NOMO-1 treated with dmso at 0.1 percent for 144 hours (cell line): ENCODE results near the gene CROCC2.

Experiments used
- DNase-seq: peaks from one replicate; lab custom pipeline; 2025; ENCODE audit not compliant: unreplicated experiment; lab: John Stamatoyannopoulos, UW

The CROCC2 gene

DNA sequence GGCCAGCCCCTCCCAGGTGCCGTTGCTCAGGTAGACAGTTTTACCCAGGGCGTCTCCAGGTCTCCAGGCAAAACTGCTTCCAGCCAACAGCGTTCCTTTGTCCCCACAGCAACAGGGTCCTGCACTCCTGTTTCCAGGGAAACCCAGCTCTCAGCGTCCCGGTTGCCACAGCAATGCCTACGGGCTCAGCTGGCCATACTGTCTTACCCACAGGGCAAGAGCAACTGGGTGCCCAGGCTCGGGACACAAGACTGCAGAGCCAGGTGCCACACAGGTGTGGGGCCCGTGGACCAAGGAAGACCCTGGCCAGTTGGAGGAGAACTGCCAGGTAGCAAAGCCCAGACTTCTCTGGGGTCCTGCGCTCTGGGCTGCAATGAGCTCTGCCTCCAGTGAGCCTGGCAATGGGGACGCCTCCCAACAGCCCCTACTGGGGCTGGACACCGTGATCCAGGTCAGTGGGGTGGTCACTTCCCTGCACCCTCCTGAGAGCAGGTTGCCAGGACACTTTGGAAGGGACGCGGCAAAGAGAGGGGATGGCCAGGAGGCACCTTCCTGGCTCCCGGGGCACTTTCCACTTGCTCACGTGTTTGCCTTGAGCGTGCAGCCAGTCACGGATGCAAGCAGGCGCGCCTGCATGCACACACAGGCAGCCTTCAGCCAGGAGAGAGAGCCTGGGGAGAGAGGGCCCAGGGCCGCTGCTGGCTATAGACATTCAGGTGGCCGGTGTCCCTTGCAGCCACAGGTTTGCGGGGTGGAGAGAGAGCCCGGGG is at the start of gene CROCC2:
CROCC2 (plus strand) TSS at position 196 of the 770 bp plus-strand sequence; CDS start at position 374, 178 bp downstream.
- no peak for DNase-seq

DNA sequence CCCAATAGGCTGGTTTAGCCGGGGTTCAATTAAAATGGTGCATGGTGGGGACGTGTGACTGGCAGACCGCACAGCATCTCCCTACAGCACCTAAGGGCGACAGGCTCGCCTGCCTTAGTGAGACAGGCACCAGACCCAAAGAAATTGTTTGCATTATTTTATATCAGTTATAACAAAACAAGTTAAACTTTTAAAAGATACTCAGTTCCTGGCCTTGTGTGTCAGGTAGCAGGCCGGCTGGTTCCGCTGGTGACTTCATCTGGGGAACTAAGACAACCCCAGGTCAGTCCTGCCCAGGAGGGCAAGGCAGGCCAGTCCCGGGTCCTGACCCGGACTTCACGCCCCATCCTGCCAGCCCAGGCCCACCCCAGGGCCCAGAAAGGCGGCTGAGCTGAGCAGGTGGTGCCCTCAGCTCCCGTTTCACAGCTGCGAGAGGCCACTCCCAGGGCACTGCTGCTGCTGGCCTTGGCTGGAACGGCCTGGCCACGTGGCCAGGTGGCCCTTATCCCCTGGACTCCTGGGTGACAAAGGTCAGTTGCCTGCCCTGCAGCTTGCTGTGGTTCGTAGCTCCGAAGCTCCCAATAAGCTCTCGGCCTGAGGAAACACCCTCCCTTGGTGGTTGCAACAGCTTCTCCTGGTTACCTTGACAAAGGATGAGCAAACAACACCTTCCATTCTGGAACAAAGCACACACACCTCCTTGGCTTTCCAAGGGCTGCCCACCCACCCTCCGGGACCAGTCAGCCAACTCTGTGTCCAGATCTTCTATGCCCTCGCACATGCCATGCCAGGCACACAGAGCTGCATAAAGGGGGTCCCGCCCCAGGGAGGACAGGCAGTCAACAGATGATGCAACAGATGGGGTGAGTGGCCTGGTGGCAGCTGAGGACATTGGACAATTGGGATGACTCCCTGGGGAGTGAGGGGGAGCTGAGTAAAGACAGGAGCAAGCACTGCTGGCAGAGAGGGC is 48.8 kb upstream of the CROCC2 start:
- DNase-seq = no peak

DNA sequence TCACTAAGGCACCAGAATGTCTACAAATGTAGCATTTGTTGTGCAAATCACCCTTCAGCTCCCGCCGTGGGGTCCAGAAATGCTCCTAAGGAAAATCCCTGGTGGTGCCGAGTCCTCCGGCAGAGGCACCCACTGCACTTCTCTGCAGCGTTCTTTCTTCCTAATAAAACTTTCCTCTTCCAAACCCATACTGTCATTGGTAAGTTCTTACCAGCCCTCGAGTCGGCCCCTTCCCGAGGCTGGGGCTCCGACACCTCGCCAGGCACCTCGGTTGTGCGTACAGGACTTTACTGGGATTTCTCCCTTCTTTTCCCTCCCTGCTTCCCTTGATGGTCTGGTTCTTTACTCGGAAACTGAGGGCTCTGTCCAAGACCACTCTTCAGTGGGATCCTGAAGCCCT is 47.8 kb upstream of the CROCC2 start:
- DNase-seq = no peak

DNA sequence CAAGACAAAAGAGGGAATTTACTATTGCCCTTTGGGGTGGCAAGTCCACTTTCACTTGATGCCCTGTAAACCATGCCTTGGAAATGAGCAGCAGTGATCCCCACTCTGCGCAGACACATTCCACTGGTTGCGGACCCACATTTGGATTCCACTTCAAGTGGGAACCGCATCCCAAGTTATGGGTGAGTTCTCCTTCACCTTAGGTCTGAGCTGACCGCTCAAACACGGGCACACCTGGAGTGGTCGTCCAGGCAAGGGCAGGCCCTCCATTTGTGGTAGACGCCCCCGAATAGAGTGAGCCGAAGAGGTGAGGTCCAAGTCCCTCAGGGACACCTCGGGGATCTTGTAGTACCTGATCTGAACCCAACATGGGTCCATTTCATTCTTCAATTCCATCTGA is 47.3 kb upstream of the CROCC2 start:
- no peak for DNase-seq

DNA sequence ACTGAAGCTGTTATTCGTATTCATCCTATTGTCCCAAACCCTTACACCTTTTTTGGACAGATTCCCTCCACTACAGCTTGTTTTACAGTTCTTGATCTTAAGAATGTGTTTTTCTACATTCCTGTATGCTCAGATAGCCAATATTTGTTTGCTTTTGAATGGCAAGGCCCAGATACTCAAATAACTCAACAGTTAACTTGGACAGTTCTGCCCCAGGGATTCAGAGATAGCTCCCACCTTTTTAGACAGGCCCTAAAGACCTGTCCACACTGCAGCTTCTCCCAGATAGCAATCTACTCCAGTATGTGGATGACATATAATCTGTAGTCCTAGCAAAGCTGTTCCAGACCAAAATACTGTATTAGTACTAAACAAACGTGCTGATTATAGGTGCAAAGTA is 44.6 kb upstream of the CROCC2 start:
- DNase-seq = no peak

DNA sequence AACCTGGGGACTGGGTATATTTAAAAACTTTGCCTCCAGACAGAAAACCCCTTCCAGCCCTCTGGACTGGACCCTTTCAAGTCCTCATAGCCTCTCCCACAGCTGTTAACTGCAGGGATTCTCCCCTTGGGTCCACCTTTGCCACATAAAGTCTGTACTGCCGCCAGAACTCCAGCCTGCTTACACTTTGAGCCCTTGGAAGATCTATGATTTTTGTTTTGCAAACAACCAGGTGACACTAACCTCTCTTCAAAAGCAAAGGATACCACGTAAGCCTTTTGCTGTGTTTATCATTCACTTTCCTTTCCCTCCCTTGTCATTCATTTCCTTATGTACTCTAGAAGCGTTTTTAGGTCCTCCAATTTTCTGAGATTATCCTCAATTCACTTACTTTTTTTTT is 41.7 kb upstream of the CROCC2 start:
- no peak for DNase-seq

DNA sequence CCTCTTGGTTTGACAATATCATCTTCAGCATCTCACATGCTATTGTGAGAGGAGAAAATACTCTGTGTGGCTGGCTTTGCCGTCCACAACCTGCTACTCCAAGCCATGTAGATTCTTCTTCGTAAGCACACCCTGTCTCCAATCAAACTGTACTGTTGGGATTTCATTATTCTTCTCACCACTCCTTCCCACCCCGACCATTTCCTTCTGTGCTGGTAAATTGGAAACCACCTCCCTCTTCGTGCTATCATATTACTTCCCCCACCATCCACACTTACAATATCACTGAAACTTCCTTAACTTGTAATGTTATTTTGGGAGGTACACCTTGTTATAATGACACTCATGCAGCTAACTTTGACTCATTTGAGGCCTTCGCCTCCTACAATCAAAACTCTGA is 40.7 kb upstream of the CROCC2 start:
- peak; percentile 2 for DNase-seq

DNA sequence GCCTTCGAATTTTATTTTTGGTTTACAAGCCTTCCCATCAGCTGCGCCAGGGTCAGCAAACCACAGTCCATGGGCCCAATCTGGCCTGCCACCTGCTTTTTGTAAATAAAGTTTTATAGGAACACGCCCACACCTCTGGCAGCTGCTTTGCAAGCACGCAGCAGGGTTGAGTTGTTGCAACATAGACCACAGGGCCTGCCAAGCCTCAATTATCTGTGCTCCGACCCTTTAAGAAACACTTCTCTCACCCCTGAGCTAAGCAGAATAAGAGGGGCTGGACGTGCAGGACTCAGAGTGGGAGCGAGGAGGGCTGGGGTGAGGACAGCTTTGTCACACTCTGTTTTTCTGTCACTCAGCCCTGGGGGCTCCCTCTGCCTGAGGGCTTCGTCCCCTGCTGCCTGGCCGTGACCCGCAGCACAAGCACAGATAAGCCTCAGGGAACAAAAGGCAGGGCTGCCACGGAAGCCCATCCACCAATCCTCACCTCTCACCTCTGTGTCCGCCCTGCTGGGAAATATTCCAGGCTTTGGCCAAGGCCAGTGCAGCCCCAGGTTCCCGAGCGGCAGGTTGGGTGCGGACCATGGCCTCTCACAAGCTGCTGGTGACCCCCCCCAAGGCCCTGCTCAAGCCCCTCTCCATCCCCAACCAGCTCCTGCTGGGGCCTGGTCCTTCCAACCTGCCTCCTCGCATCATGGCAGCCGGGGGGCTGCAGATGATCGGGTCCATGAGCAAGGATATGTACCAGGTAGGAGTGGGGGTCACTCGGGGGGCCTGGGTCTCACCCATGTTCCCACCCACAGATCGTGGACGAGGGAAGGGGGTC is 37.6 kb upstream of the CROCC2 start, which contains the start of gene AGXT:
AGXT (plus strand) TSS at position 539 of the 823 bp plus-strand sequence; CDS start at position 581, 42 bp downstream.
- DNase-seq = peak; percentile 44

DNA sequence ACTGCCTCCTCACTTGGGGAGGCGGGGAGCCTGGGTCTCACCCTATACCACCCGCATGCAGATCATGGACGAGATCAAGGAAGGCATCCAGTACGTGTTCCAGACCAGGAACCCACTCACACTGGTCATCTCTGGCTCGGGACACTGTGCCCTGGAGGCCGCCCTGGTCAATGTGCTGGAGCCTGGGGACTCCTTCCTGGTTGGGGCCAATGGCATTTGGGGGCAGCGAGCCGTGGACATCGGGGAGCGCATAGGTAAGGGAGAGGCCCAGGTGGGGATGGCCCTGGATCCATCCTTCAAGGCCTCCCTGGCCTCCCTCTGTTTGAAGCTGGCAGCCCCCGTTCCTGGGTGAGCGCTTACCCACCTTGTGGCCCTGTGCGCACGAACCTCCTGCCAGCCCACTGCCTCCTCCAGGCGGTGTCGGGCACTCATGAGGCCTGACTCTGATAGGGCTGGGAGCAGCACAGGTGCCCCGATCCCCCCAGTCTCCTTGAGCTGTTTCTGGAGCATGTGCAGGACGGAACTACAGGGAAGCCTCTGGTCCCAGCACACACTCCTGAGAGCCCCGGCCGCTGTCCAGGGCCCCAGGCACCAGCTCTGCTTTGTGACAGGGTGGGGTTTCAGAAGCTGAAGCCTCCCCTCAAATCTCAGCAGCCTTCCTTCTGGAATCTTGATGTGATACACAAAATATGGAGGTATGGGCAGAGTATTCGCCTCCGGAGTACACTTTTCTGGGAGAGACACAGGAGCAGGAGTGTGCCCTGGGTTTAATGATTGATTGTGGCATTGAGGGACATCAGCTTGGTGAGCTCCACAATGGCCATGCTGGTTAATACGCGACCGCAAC is 36.8 kb upstream of the CROCC2 start:
- DNase-seq = no peak

DNA sequence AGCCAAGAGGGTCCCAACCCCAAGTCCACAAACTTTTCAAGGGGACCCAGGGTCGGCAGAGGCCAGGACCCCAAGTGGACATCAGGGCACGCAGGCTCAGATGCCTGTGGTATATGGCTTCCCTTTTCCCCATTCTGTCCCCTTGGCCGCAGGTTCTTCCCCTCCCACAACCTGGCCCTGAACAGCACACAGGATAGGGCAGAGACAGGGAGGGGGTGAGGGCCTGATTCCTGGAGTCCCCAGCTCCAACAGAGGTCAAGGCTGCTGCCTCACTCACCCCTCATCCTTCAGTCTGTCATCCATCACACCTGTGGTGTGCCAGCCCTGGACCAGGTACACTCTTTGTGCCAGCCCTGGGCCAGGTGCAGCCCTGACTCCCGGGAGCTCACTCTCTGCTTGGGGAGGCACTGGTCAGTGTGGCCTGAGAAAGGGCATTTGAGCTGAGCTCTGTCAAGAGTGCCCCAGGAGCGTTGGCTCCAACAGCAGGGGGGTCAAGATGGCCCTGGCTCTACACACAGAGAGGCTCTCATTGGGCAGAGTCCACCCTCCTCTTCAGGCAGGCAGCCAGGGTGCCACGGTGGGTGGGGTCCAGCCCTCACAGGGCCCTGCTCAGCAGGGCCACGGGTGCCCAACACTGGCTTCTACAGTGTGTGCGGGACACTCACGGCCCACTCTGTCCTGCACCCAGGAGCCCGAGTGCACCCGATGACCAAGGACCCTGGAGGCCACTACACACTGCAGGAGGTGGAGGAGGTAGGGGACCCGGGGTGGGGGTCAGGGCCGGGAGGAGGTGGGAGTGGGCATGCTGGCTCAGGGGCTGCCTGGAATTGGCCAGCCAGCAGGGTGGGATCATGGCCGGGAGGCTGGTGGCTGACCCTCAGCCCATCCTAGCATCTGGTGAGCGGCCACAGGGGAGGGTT is 35.9 kb upstream of the CROCC2 start:
- no peak for DNase-seq

DNA sequence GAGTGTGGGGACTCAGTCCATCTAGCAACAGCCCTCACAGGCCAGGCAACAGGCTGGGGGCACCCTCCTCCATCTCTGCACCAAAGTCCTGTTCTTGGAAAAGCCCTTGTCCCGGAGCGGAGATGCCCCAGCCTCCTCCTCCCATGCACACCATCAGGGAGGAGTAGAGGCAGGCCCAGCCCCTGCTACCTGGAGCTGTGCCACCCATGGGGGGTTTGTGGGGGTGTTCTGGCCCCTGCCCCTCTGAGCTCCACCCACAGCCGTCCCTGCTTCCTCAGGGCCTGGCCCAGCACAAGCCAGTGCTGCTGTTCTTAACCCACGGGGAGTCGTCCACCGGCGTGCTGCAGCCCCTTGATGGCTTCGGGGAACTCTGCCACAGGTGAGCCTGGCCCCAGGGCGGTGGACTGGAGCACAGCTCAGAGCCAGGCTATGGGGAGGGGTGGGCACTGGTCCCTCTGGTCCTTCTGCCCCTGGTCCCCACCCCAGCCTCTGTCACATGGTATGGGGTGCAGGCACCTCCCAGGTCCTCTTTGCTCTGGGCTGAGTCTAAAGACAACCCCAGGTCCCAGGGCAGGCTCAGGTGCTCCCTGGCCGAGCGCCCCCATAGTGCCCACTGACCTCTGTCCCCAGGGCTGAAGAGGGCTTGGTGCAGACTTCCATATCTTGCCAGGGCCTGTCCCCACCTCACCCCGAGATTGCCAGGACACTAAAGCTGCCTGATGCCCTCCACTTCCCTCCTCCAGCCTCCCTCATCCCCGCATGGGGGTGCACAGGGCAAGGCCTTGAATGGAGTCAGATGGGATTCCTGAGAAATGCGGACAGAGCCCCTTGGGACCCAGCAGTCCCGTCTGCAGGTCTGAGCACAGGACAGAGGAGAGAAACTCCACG is 34.8 kb upstream of the CROCC2 start:
- no peak for DNase-seq

DNA sequence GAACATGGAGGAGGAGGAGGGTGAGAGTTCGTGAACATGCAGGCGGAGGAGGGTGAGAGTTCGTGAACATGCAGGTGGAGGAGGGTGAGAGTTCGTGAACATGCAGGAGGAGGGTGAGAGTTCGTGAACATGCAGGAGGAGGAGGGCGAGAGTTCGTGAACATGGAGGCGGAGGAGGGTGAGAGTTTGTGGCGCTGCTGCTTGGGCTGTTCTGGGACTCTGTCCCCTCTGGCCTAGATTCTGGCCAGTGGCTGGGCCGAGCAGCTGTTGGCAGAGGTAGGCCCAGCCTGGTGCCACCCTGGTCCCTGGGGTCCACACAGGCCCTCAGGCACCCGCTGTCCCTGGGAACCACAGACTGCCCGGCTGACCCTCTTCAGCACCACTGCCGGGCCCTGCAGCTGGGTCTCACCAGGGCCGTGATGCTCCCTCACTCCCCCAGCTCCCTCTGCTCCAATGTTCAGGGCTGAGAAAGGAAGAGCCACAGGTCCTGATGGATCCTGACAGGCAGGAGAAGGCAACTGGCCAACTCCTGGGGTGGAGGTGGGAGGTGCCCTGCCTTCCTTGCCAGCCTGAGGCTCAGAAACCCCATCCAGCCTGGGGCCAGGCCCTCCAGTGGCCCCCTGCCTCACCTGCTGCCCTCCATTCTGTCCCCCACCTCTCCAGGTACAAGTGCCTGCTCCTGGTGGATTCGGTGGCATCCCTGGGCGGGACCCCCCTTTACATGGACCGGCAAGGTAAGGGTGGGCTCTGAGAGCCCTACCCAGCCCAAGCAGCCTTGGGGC is 33.6 kb upstream of the CROCC2 start:
- DNase-seq = no peak

DNA sequence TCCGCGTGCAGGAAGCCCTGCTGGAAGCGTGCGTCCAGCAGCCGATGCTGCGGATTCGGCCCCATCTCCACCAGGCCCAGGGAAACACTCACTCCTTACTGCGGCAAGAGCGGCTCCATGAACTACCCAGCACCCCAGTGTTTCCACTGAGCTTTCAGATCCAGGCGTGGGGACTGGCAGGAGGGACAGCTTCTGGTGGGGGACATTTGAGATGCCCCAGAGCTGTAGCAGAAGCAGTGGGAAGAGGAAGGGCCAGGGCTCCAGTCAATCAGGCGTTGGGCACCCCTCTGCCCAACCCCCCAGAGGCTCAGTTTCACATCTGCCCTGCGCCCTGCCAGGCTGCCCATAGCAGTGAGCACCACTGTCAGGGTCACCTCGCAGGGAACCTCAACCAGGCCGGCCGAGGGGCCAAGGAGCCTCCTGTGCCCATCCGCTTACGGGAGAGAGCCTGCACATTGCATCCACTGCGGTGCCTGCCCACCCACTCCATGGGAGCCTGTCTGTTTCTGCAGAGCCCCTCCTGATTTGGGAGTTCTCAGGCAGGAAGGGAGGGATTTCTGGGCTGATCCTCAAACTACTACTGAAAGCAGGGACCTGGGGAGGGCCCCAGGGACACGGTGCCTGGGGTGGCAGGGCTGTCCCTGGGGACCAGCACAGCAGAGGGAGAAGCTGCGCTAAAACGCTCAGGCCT is 32.9 kb upstream of the CROCC2 start:
- no peak for DNase-seq

DNA sequence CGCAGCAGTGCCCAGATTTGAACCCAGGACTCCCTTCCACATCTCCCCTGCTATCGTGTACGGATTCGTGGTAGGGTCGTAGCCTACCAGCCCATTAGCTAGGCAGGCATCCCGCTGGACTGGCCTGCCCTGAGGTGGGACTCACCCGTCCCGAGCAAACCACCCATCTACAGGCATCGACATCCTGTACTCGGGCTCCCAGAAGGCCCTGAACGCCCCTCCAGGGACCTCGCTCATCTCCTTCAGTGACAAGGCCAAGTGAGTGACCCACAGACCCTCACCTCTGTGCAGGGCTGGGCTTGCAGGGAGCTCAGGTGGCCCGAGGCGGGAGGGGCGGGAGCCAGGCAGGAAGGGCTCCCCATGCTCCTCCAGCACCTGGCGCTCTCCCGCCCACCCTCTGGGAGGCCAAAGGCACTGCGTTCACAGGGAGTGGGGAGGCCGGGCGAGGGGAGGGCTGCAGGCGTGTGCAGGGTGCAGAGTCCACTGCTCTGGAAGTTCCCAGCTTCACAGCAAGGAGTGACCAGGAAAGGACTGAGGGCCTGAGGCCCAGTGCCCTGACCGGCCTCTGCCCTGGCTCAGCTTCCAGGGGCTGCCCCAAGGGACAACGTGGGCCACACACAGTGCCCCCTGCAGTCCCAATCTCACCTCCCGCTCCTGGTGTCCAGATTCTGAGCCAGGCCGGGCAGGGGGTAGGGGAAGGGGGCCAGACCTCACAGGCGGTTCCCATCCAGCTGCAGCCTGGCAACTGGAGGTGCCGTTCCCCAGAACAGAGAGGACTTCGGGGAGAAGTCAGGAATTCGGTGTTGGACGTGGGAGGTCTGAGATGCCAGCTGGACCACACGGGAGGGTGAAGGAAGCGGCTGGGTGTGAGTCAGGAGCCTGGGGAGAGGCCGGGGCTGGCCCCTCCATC is 32.1 kb upstream of the CROCC2 start:
- DNase-seq = no peak

DNA sequence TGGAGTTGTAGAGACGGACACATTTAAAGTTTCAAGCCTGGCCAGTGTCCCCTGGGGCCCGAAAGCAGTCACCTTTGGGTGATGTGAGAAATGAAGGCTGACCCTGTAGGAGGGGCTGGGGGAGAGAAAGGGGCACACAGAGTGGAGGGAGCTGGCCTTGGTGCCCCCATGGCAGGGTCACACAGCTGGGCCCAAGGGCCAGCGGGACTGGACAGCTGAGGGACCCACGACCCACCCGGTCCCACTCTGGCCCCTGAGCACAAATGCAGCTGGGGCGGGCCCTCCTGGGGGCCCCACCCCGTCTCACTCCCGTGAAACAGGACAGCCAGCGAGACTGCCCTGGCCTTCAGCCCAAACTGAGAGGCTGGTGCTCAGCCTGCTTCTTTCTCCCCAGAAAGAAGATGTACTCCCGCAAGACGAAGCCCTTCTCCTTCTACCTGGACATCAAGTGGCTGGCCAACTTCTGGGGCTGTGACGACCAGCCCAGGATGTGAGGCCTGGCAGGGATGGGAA is 31.4 kb upstream of the CROCC2 start:
- DNase-seq = no peak
